Pancreas (tissue), 10 donors: ENCODE measurements around the gene CD207. TPM values are rescaled to one million over a fixed set of nuclear protein-coding genes. Genes with fewer than 3 reads are reported as not detected.

Source experiments
- ATAC-seq, 4 donors: fragments of 200-7000 bp; cut with Tn5 transposase; one replicate each; pipeline versions ENCODE4 v1.8.0 to v1.9.1; 2020; ENCODE audit warnings: mild to moderate bottlenecking in 4 of 4, moderate library complexity in 4 of 4
- DNase-seq, 6 donors: peaks; one replicate each; pipeline ENCODE4 v3.0.0-alpha.2; 2020
- FAIRE-seq: peaks from 2 replicates; lab custom pipeline; 2012; peaks lifted over from hg19 to GRCh38; lab: Jason Lieb, UNC
- H3K27ac ChIP-seq, 4 donors: fragments of 200-600 bp; sonication (generic); 1 replicate in 3 of 4; 2 replicates in 1 of 4; pipeline versions ENCODE4 v1.5.0 to v1.8.0; 2020
- H3K27me3 ChIP-seq, 4 donors: fragments of 200-600 bp; one replicate each; pipeline ENCODE4 v1.8.0; 2021
- H3K36me3 ChIP-seq, 3 donors: fragments of 200-600 bp; sonication (generic) in 1 of 3; one replicate each; pipeline versions ENCODE4 v1.5.0 to v1.8.0; 2020 to 2021
- H3K4me1 ChIP-seq, 3 donors: fragments of 200-600 bp; one replicate each; pipeline ENCODE4 v1.8.0; 2021
- H3K4me3 ChIP-seq, 4 donors: fragments of 200-600 bp; sonication (generic) in 2 of 4; one replicate each; pipeline versions ENCODE4 v1.5.0 to v1.8.0; 2020 to 2021
- H3K9me3 ChIP-seq, 4 donors: fragments of 200-600 bp; one replicate each; pipeline ENCODE4 v1.8.0; 2021
- WGBS, 2 donors: extraction: QIAGEN DNeasy Blood & Tissue Kit; methylation state at CpG; one replicate each; pipeline ENCODE4 v1.1.7; 2013; 5-methylcytosine and 5-hydroxymethylcytosine counted together
- intact Hi-C, 3 donors: fragments of 100-400 bp; cut with DNase I; formaldehyde crosslinking; loops; one replicate each; pipeline versions ENCODE4 v1.11.1 to v1.14.2; 2022
- polyA plus RNA-seq, 2 donors: library from polyadenylated mRNA; stranded (reverse); fragments of 200-250 nt; gene quantifications; one replicate each; pipeline ENCODE4 v1.2.3, GENCODE V29; 2013
- total RNA-seq, 6 donors: library from RNA; stranded (reverse); fragmentation: NEBNext Ultra II Directional in 4 of 6; extraction: Animal tissue kit (Norgen Biotek cat#: 25700) in 4 of 6; gene quantifications; one replicate each; pipeline versions ENCODE4 v1.2.1 to v1.2.4, GENCODE V29; 2021 to 2023
- TF ChIP-seq, protein P1 (sequence below), 4 donors: fragments of 200-600 bp; sonication (generic) in 3 of 4; IDR thresholded peaks; one replicate each; pipeline versions ENCODE4 v1.5.0 to v1.8.0; 2021; ENCODE audit warnings: antibody characterized with exemption in 4 of 4
- donor health status: healthy with polysubstance abuse.
- donor health status: DM: no; HTN: no; CAD: no; lungs with moderate emphysema.
- donor health status: DM: no; HTN: no; CAD: no.
- donor health status: control.
- donor health status: control.
- donor health status: Bipolar disorder and iron deficiency.
- donor health status: DM: yes; HTN: yes; CAD: no.
- donor health status: DM: no; HTN: no; CAD: no.
- donor health status: DM: no; HTN: no; CAD: no.
- donor health status: DM: yes; HTN: yes; CAD: no.

CD207 gene
- total and polyA plus RNA-seq, 8 donors, result 0.09 to 0.34 (median 0.15) TPM; not detected in 2

DNA sequence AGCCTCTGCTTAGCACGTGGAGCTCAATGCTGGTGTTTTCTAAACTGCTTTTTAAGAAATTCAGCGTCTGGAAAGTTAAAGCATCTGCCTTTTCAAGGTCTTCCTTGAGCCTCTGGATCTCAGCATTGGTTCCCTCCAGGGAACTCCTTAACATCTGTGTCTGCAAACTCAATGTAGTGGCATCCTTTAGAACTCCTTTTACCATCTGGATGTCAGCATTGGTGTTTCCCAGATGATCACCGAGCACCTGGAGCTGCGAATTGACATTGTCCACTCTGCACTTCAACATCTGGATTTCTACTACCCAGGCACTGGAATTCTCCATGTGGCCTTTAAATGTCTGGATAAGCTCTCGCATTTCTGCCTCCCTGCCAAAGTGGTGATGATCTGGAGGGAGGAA is 18.9 kb downstream of the CD207 start:
- FAIRE-seq (no peak), DNase-seq (no peak), ATAC-seq (no peak)
- H3K27me3 ChIP-seq, result no peaks in the 10 kb centered on the region
- TF ChIP-seq, protein P1, sequence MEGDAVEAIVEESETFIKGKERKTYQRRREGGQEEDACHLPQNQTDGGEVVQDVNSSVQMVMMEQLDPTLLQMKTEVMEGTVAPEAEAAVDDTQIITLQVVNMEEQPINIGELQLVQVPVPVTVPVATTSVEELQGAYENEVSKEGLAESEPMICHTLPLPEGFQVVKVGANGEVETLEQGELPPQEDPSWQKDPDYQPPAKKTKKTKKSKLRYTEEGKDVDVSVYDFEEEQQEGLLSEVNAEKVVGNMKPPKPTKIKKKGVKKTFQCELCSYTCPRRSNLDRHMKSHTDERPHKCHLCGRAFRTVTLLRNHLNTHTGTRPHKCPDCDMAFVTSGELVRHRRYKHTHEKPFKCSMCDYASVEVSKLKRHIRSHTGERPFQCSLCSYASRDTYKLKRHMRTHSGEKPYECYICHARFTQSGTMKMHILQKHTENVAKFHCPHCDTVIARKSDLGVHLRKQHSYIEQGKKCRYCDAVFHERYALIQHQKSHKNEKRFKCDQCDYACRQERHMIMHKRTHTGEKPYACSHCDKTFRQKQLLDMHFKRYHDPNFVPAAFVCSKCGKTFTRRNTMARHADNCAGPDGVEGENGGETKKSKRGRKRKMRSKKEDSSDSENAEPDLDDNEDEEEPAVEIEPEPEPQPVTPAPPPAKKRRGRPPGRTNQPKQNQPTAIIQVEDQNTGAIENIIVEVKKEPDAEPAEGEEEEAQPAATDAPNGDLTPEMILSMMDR (IDR thresholded peaks at IDR 0.05), result no peak
- no peak overlapping the region for H3K27ac ChIP-seq
- 68 to 71% methylated on average over 5 of the region's 5 CpGs for WGBS, 2 donors
- H3K4me3 ChIP-seq, result no peak overlapping the region
- no peaks in the 10 kb centered on the region for H3K9me3 ChIP-seq
- H3K4me1 ChIP-seq, result no peaks in the 10 kb centered on the region
- intact Hi-C loops, result no loop called here
- no peaks in the 10 kb centered on the region for H3K36me3 ChIP-seq

DNA sequence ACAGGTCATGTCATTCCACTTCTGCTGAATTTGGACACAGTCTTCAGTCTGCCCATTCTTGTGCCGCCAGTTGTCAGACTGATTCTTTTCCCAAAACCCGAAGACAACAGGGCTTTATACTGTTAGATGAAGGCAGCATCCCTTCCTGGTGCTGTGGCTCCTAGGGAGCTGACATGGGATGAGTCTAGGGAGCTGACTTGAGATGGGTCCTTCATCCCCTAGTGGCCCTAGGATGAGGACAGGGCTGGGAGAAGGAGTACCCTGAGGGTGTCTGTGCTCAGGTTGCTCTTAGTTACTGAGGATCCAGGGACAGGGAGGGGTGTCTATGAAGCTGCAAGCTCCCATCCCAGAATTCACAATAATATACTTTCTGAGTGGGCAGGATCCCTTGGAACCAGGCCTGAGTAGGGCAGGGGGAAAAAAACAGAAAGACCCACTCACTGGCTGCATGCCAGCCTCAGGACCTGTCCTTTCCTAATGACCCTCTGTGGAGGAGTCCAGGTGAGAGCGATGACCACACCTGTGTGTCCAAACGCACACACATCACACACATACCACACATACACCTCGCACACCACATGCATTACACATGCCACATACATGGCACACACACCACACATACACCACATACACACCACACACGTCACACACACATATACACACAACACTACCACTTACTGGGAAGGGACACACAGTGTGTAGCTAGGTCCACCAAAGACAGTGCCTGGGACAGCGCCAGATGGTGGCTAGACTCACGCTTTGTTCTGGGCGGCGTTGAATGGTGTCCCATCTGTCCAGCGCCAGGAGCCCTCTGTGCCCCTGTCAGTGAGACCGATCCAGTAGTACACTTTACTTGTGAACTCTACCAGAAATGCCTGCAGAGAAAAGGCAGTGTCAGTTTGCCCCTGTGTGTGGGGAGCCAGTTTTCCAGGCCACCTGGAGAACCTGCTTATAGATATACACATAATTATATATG is 26.3 kb downstream of the CD207 start:
- no peaks in the 10 kb centered on the region for H3K27me3 ChIP-seq
- WGBS, 2 donors, result 86 to 91% methylated on average over 12 of the region's 12 CpGs
- no peaks in the 10 kb centered on the region for H3K36me3 ChIP-seq
- intact Hi-C loops, result no loop called here
- TF ChIP-seq, protein P1 (IDR thresholded peaks at IDR 0.05), result no peak
- FAIRE-seq (no peak), ATAC-seq (no peak), DNase-seq (no peak)
- no peaks in the 10 kb centered on the region for H3K9me3 ChIP-seq
- no peaks in the 10 kb centered on the region for H3K4me1 ChIP-seq
- H3K27ac ChIP-seq, result no peak overlapping the region
- no peak overlapping the region for H3K4me3 ChIP-seq

DNA sequence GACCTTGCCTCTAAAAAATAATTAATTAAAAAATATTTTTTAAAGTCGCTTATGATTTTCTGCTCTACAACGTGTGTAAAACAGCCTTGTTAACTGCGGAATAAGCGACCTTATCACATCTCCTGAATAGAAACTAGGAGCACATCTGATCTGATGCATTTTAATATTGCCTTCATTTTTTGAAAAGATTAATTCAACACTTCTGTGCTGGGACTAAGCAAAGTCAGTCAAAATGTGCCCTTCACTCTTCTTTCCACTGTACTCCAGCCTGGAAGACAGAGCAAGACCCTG is 27.8 kb downstream of the CD207 start:
- WGBS, 2 donors, result 86 to 93% methylated on average over 4 of the region's 4 CpGs
- ATAC-seq, result no peak
- no peak for FAIRE-seq

DNA sequence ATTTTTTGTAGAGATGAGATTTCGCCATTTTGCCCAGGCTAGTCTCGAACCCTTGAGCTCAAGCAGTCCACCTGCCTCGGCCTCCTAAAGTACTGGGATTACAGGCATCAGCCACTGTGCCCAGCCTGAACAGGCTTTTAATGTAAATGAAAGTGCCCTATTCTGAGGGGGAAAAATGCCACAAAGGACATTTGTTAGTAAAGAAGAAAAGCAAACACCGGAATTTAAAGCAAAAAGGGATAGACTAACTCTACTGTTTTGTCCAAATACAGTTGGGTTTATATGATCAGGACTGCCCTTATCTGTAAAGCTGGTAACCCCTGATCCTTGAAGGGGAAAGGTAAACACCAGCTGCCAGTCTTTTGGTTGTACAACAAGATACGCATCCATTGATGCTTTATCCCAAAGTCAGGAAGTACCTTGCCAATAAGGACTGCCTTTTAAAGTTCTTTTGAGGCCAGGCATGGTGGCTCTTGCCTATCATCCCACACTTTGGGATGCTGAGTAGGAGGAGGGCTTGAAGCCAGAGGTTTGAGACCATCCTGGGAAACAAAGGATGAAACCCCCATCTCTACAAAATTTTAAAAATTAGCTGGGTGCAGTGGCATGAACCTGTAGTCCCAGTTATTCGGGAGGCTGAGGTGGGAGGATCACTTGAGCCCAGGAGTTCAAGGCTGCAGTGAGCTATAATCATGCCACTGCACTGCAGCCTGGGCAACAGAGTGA is 28.4 kb downstream of the CD207 start:
- ATAC-seq (no peak), FAIRE-seq (no peak), DNase-seq (no peak)
- Histone ChIP-seq H3K27ac (no peak overlapping the region), H3K4me3 (no peak overlapping the region), H3K9me3 (no peaks in the 10 kb centered on the region), H3K27me3 (no peaks in the 10 kb centered on the region), H3K4me1 (no peaks in the 10 kb centered on the region), H3K36me3 (no peaks in the 10 kb centered on the region)
- intact Hi-C loops, result no loop called here
- TF ChIP-seq, protein P1 (IDR thresholded peaks at IDR 0.05), result no peak
- 72 to 82% methylated on average over 6 of the region's 6 CpGs for WGBS, 2 donors

More for the DNA sequence above, 27.8 kb downstream of the CD207 start:
- intact Hi-C loops, result no loop called here
- no peaks in the 10 kb centered on the region for H3K4me1 ChIP-seq
- H3K27ac ChIP-seq, result no peak overlapping the region
- TF ChIP-seq, protein P1 (IDR thresholded peaks at IDR 0.05), result no peak
- H3K36me3 ChIP-seq, result no peaks in the 10 kb centered on the region
- no peak overlapping the region for H3K4me3 ChIP-seq
- H3K9me3 ChIP-seq, result no peaks in the 10 kb centered on the region
- DNase-seq, result no peak
- H3K27me3 ChIP-seq, result no peaks in the 10 kb centered on the region
